ENCODE measurements around the gene GLE1. TPM values are rescaled to one million over a fixed set of nuclear protein-coding genes. Genes with fewer than 3 reads are reported as not detected.
A peak's percentile ranks its signal among the peaks of the same experiment; 100 is the strongest.

The GLE1 gene
- total RNA-seq, 1 donor from 2014 or later = 6.3 TPM

DNA sequence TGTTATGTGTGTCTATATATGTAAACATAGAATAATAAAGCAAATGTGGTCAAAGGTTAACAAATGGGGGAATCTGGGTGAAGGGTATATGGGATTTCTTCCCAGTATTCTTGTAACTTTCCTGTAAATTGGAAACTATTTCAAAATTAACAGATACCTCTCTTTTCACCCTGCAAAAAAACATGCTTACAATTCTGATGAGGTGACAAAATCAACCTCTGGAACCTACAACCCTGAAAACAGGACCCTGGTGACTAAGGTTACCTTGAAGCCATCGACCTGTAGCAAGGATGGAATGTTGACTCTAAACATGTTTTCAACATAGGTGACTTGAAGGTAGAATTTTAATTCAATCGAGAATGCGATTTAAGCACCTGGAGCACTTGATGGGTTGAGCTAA, 42.0 kb downstream of the GLE1 start:
- Histone ChIP-seq H3K27ac (no peak overlapping the region), H3K9me3 (no peaks in the 10 kb centered on the region), H3K4me3 (no peak overlapping the region), H3K4me1 (peaks cover 0 to 16% of the 10 kb centered on the region in 2 donors), H3K27me3 (no peaks in the 10 kb centered on the region), H3K36me3 (peaks cover 18 to 19% of the 10 kb centered on the region in 2 donors)
- DNase-seq (ENCODE audit: low spot score in 2 of 2) = no peak
- intact Hi-C loops (cut with DNase I) = no loop called here
- TF ChIP-seq, protein P1, sequence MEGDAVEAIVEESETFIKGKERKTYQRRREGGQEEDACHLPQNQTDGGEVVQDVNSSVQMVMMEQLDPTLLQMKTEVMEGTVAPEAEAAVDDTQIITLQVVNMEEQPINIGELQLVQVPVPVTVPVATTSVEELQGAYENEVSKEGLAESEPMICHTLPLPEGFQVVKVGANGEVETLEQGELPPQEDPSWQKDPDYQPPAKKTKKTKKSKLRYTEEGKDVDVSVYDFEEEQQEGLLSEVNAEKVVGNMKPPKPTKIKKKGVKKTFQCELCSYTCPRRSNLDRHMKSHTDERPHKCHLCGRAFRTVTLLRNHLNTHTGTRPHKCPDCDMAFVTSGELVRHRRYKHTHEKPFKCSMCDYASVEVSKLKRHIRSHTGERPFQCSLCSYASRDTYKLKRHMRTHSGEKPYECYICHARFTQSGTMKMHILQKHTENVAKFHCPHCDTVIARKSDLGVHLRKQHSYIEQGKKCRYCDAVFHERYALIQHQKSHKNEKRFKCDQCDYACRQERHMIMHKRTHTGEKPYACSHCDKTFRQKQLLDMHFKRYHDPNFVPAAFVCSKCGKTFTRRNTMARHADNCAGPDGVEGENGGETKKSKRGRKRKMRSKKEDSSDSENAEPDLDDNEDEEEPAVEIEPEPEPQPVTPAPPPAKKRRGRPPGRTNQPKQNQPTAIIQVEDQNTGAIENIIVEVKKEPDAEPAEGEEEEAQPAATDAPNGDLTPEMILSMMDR (IDR thresholded peaks at IDR 0.05) = no peak

DNA sequence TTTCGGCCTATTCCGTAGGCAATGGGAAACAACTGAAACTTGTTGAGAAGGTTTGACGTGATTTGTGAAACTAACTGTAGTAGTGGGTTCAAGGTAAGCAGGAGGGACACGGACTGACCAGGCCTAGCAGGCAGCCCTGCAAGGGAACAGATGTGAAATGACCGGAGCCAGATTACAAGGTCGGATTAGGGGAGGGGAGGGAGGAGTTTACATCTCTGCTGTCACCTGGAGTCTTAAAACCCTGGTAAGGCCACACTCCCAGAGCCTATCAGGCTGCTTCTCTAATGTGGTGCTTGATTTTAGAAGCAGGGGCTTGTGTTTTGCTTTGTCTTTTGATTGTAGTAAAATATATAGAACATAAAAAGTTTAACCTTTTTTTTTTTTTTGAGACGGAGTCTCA, 44.4 kb downstream of the GLE1 start:
- Histone ChIP-seq H3K27ac (peak overlapping the region in 1 of 2 donors; percentile 96), H3K4me1 (peaks cover 0 to 16% of the 10 kb centered on the region in 2 donors), H3K4me3 (no peak overlapping the region), H3K36me3 (no peaks in the 10 kb centered on the region), H3K27me3 (no peaks in the 10 kb centered on the region), H3K9me3 (no peaks in the 10 kb centered on the region)
- DNase-seq (ENCODE audit: low spot score in 2 of 2) = no peak
- TF ChIP-seq, protein P1 (IDR thresholded peaks at IDR 0.05) = no peak
- intact Hi-C loops (cut with DNase I) = no loop called here

- Histone ChIP-seq H3K4me3 (no peak overlapping the region), H3K27me3 (no peaks in the 10 kb centered on the region), H3K9me3 (no peaks in the 10 kb centered on the region), H3K27ac (peak overlapping the region; percentile 96 to 98), H3K4me1 (peaks cover 5 to 24% of the 10 kb centered on the region in 2 donors), H3K36me3 (no peaks in the 10 kb centered on the region)
- intact Hi-C loops (cut with DNase I) = loop anchor here (5.0 kb wide), 1 partner anchor 178 kb away; the partner anchor contains the start of gene URM1
- TF ChIP-seq, protein P1 (IDR thresholded peaks at IDR 0.05) = no peak
- no peak for DNase-seq (ENCODE audit: low spot score in 2 of 2)
These were observed 45.7 kb downstream of the GLE1 start for GRCh38 chr9:128550226-128550625.

GRCh38 chr9:128550770-128551656, 46.5 kb downstream of the GLE1 start:
- H3K27me3 ChIP-seq = no peaks in the 10 kb centered on the region
- no peaks in the 10 kb centered on the region for H3K36me3 ChIP-seq
- peaks cover 5 to 31% of the 10 kb centered on the region in 2 donors for H3K4me1 ChIP-seq
- intact Hi-C loops (cut with DNase I) = loop anchor here (5.0 kb wide), 1 partner anchor 179 kb away; the partner anchor contains the start of gene URM1
- DNase-seq (ENCODE audit: low spot score in 2 of 2) = peak in 1 of 2 donors; percentile 69
- H3K27ac ChIP-seq = peak overlapping the region; percentile 96 to 98
- no peaks in the 10 kb centered on the region for H3K9me3 ChIP-seq
- TF ChIP-seq, protein P1 (IDR thresholded peaks at IDR 0.05) = no peak
- peak overlapping the region; percentile 94 to 96 for H3K4me3 ChIP-seq

- peaks cover 5 to 38% of the 10 kb centered on the region in 2 donors for H3K4me1 ChIP-seq
- no peaks in the 10 kb centered on the region for H3K9me3 ChIP-seq
- no peaks in the 10 kb centered on the region for H3K36me3 ChIP-seq
- TF ChIP-seq, protein P1 (IDR thresholded peaks at IDR 0.05) = no peak
- intact Hi-C loops (cut with DNase I) = loop anchor here (1.0 to 5.0 kb wide), 5 partner anchors 47 to 179 kb away; partner anchors contain the start of genes DYNC2I2, GLE1, ODF2 and URM1
- H3K27me3 ChIP-seq = no peaks in the 10 kb centered on the region
- peak overlapping the region; percentile 94 to 96 for H3K4me3 ChIP-seq
- peak overlapping the region; percentile 96 to 98 for H3K27ac ChIP-seq
- DNase-seq (ENCODE audit: low spot score in 2 of 2) = peak in 1 of 2 donors; percentile 44
These were observed 47.2 kb downstream of the GLE1 start for GRCh38 chr9:128551657-128552152.
